Testis (tissue), 3 donors: ENCODE data around the gene PLA2G3. TPM values are rescaled to one million over a fixed set of nuclear protein-coding genes. Genes with fewer than 3 reads are reported as not detected.
"Not testable (repeated sequence)": the region's sequence is repeated elsewhere in the genome, so short reads cannot be mapped to it uniquely, and the experiment has no call there.

Source experiments
- DNase-seq: peaks from one replicate; pipeline ENCODE4 v3.0.0-alpha.2; 2019
- H3K27ac ChIP-seq, 2 donors: fragments of 200-600 bp; sonication (generic); one replicate each; pipeline ENCODE4 v1.5.1; 2019
- H3K27me3 ChIP-seq: fragments of 200-600 bp; sonication (generic); one replicate; pipeline ENCODE4 v1.5.1; 2019
- H3K36me3 ChIP-seq: fragments of 200-600 bp; sonication (generic); one replicate; pipeline ENCODE4 v1.5.1; 2017; ENCODE audit warnings: low read depth; ENCODE audit errors: missing control alignments
- H3K4me1 ChIP-seq: fragments of 200-600 bp; sonication (generic); one replicate; pipeline ENCODE4 v1.5.1; 2019
- H3K4me3 ChIP-seq, 2 donors: fragments of 200-600 bp; sonication (generic); one replicate each; pipeline ENCODE4 v1.5.1; 2017 to 2019
- H3K9me3 ChIP-seq: fragments of 200-600 bp; sonication (generic); one replicate; pipeline ENCODE4 v1.5.1; 2017
- POLR2A ChIP-seq: fragments of 450-650 bp; IDR thresholded peaks from one replicate; pipeline ENCODE4 v1.6.1; 2017; ENCODE audit warnings: antibody characterized with exemption, mild to moderate bottlenecking, moderate library complexity
- WGBS, 2 donors: methylation state at CpG; one replicate each; pipeline ENCODE4 v1.1.5; 2018; 5-methylcytosine and 5-hydroxymethylcytosine counted together
- intact Hi-C: fragments of 100-400 bp; cut with DNase I; formaldehyde crosslinking; loops from one replicate; pipeline ENCODE4 v1.15.1; 2023; ENCODE audit warnings: low total_unique reads
- polyA plus RNA-seq: library from polyadenylated mRNA; stranded (reverse); fragments of 350-450 nt; fragmentation: Illumina TruSeq; extraction: RNeasy Lipid Tissue Mini Kit (QIAGEN cat#74804); gene quantifications from one replicate; pipeline ENCODE4 v1.2.3, GENCODE V29; 2014; ENCODE audit warnings: low read depth, low replicate concordance; ENCODE audit not compliant: insufficient read depth
- total RNA-seq, 2 donors: library from RNA; depleted of rRNA; stranded (reverse); fragments of >200 nt; gene quantifications; one replicate each; pipeline ENCODE4 v1.2.3, GENCODE V29; 2016
- TF ChIP-seq, protein P1 (sequence below), 3 experiments: fragments of 450-650 bp in 2 of 3; fragments of 200-600 bp in 1 of 3; sonication (generic) in 1 of 3; IDR thresholded peaks; one replicate each; pipeline ENCODE4 v1.5.1; 2016 to 2019; ENCODE audit warnings: antibody characterized with exemption in 3 of 3, mild to moderate bottlenecking in 2 of 3, moderate library complexity in 1 of 3

PLA2G3 gene
- total and polyA plus RNA-seq, 3 donors from 2014 or later: 0.44 to 0.68 (median 0.55) TPM

DNA sequence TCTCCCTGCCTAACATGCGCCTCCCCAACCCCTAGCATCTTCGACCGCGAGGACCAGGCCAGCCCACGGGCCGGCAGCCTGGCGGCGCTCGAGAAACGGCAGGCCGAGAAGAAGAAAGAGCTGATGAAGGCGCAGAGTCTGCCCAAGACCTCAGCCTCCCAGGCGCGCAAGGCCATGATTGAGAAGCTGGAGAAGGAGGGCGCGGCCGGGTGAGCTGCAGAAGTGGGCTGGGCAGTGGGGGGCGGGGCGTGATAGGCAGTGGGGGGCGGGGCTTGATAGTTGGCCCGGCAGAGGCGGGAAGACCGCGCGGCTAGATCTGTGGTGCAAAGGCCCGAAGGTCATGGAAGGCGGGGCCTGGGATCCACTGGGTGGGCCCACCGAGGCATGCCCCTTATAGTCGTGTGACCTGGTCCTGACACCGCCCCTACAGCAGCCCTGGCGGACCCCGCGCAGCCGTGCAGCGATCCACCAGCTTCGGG lies 41.6 kb downstream of the PLA2G3 start:
- H3K9me3 ChIP-seq: no peaks in the 10 kb centered on the region
- H3K27ac ChIP-seq: peak overlapping the region in 1 of 2 donors; percentile 24
- no peak for TF ChIP-seq POLR2A
- TF ChIP-seq, protein P1, sequence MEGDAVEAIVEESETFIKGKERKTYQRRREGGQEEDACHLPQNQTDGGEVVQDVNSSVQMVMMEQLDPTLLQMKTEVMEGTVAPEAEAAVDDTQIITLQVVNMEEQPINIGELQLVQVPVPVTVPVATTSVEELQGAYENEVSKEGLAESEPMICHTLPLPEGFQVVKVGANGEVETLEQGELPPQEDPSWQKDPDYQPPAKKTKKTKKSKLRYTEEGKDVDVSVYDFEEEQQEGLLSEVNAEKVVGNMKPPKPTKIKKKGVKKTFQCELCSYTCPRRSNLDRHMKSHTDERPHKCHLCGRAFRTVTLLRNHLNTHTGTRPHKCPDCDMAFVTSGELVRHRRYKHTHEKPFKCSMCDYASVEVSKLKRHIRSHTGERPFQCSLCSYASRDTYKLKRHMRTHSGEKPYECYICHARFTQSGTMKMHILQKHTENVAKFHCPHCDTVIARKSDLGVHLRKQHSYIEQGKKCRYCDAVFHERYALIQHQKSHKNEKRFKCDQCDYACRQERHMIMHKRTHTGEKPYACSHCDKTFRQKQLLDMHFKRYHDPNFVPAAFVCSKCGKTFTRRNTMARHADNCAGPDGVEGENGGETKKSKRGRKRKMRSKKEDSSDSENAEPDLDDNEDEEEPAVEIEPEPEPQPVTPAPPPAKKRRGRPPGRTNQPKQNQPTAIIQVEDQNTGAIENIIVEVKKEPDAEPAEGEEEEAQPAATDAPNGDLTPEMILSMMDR (IDR thresholded peaks at IDR 0.05): no peak
- no peaks in the 10 kb centered on the region for H3K27me3 ChIP-seq
- WGBS, 2 donors: 50 to 53% methylated on average over 25 to 36 of the region's 36 CpGs
- intact Hi-C loops: loop anchor here (10.0 kb wide), 1 partner anchor 46 kb away; the partner anchor contains the start of gene PLA2G3
- no peaks in the 10 kb centered on the region for H3K4me1 ChIP-seq
- no peaks in the 10 kb centered on the region for H3K36me3 ChIP-seq
- H3K4me3 ChIP-seq: peak overlapping the region in 1 of 2 donors; percentile 10
- DNase-seq: peak; percentile 61

DNA sequence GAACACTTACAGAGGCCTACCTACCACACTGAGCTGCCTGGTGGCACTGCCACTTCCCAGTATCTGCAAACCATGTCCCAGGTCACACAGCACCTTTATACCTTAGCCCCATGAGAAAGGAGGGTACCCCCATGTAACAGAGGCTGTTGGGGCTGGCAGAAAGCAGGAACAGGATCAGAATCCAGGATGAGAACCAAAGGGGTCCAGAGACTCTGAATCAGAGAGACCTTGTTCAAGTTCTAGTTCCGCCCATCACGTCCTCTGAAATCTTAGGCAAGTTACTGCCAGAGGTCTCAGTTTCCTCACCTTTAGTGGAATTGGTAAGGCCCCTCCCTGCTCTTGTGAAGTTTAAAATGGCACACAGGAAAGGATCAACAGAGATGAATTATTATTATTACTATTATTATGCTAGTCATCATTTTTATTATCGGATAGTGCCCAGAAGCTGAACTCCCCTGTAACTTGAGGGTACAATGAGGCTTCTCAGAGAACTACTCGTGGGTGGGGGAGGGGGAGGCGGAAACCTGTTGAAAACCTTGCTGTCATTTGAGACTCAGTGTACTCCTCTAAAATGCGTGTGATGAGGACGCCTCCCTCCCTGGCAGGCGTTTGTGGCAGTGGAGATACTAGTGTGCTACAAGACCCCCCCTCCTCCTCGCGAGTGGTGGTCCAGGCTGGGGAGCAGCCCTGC lies 42.2 kb downstream of the PLA2G3 start:
- DNase-seq: no peak
- Histone ChIP-seq H3K9me3 (no peaks in the 10 kb centered on the region), H3K36me3 (no peaks in the 10 kb centered on the region), H3K4me1 (no peaks in the 10 kb centered on the region), H3K27me3 (no peaks in the 10 kb centered on the region), H3K27ac (no peak overlapping the region), H3K4me3 (peak overlapping the region in 1 of 2 donors; percentile 10)
- WGBS, 2 donors: 65 to 87% methylated on average over 4 to 10 of the region's 10 CpGs
- TF ChIP-seq, protein P1 (IDR thresholded peaks at IDR 0.05): no peak
- no peak for TF ChIP-seq POLR2A
- intact Hi-C loops: loop anchor here (10.0 kb wide), 1 partner anchor 47 kb away; the partner anchor contains the start of gene PLA2G3

DNA sequence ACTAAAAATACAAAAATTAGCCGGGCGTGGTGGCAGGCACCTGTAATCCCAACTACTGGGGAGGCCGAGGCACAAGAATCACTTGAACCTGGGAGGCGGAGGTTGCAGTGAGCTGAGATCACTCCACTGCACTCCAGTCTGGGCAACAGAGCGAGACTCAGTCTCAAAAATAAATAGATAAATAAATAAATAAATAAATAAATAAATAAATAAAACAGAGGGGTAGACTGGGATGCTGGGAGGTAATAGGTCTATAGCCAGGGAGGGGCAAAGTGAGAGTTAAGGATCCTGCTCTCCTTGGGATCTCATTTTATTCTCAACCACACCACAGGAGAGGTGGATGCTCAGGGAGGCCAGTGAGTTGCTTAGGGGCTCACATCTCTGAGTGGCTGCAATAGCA lies 42.8 kb downstream of the PLA2G3 start:
- DNase-seq, H3K27me3 ChIP-seq, H3K4me1 ChIP-seq, H3K4me3 ChIP-seq, H3K27ac ChIP-seq, H3K36me3 ChIP-seq, H3K9me3 ChIP-seq: not testable (repeated sequence)
- intact Hi-C loops: loop anchor here (10.0 kb wide), 1 partner anchor 47 kb away; the partner anchor contains the start of gene PLA2G3
- WGBS, 2 donors: 97 to 100% methylated on average over 5 of the region's 5 CpGs

DNA sequence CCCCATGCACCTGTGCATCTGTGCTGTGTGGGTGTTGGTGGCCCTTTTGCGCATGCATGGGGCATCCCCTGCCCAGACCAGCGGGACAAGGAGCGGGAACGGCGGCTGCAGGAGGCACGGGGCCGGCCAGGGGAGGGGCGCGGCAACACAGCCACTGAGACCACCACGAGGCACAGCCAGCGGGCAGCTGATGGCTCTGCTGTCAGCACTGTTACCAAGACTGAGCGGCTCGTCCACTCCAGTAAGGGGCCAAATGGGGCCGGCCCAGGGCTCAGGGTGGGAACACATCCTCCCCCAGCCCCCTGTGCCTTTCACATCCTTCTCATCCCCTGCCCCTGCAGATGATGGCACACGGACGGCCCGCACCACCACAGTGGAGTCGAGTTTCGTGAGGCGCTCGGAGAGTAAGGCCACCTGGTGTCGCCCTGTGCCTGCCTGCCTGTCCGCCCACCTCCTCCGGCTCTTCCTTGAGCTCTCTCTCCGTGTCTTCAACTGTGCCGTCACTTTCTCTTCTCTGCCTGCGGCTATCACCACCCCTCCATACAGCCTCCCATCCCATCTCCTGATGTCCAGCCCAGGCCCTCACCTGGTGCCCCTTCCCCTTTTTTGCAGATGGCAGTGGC lies 43.5 kb downstream of the PLA2G3 start:
- no peaks in the 10 kb centered on the region for H3K27me3 ChIP-seq
- H3K4me1 ChIP-seq: no peaks in the 10 kb centered on the region
- no peaks in the 10 kb centered on the region for H3K9me3 ChIP-seq
- H3K4me3 ChIP-seq: no peak overlapping the region
- H3K36me3 ChIP-seq: no peaks in the 10 kb centered on the region
- H3K27ac ChIP-seq: no peak overlapping the region
- TF ChIP-seq POLR2A: no peak
- TF ChIP-seq, protein P1 (IDR thresholded peaks at IDR 0.05): no peak
- no peak for DNase-seq
- intact Hi-C loops: loop anchor here (10.0 kb wide), 1 partner anchor 48 kb away; the partner anchor contains the start of gene PLA2G3
- WGBS, 2 donors: 91 to 92% methylated on average over 22 to 24 of the region's 27 CpGs

DNA sequence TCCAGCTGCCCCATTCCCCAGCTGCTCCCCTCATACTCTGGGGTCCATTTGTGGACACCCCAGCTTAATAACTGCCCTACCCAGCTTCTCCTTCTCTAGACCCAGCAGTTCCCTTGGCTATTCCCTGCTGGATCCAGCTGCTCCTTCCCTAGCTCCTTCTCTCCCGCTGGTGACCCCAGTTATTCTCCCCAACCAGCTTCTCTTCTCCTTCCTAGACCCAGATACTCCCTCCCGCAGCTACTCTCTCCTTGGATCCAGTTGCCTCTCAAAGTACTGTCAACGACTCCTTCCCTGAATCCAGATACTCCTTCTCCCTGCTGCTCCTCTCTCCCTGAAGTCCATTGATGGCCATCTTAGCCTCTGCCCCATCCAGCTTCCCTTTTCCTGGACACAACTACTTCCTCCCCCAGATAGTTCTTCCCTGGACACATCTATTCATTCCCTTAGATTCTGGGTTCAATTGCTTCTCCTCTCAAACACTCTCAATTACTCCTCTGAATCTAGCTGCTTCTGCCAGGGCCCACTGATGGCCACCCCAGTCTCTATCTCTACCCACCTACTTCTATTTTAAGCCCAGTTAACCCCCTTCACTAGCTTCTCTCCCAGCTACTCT lies 44.6 kb downstream of the PLA2G3 start:
- 91 to 96% methylated on average over 3 of the region's 3 CpGs for WGBS, 2 donors
- no peaks in the 10 kb centered on the region for H3K36me3 ChIP-seq
- no peaks in the 10 kb centered on the region for H3K9me3 ChIP-seq
- H3K27ac ChIP-seq: no peak overlapping the region
- TF ChIP-seq, protein P1 (IDR thresholded peaks at IDR 0.05): no peak
- TF ChIP-seq POLR2A: no peak
- no peaks in the 10 kb centered on the region for H3K4me1 ChIP-seq
- H3K4me3 ChIP-seq: no peak overlapping the region
- H3K27me3 ChIP-seq: no peaks in the 10 kb centered on the region
- intact Hi-C loops: loop anchor here (10.0 kb wide), 1 partner anchor 49 kb away; the partner anchor contains the start of gene PLA2G3
- no peak for DNase-seq
